GM18868 (cell line): Measurements from ENCODE around the gene TMC4.

Source experiments
- ATAC-seq: cut with Tn5 transposase; IDR thresholded peaks from one replicate; pipeline ENCODE4 v1.9.1; 2021; ENCODE audit warnings: mild to moderate bottlenecking, moderate library complexity; ENCODE audit not compliant: unreplicated experiment

TMC4 gene

DNA sequence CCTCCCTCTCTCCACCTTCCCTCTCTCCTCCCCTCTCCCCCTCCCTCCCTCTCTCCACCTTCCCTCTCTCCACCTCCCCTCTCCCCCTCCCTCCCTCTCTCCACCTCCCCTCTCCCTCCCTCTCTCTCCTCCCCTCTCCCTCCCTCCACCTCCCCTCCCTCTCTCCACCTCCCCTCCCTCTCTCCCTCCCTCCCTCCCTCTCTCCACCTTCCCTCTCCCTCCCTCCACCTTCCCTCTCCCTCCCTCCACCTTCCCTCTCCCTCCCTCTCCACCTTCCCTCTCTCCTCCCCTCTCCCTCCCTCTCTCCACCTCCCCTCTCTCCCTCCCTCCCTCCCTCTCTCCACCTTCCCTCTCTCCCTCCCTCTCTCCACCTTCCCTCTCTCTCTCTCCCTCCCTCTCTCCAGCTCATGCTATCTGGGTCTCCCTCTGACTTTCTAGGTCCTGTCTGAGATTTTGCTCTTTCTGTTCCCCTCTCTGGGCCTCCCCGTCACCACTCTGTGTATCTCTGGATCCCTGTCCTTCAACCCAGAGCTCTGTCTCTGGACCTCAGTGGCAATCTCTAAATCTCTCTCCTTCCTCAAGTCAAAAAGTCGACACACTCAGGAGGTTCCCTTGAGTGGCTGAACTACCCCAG, 38.9 kb downstream of the TMC4 start:
- ATAC-seq, result no peak

DNA sequence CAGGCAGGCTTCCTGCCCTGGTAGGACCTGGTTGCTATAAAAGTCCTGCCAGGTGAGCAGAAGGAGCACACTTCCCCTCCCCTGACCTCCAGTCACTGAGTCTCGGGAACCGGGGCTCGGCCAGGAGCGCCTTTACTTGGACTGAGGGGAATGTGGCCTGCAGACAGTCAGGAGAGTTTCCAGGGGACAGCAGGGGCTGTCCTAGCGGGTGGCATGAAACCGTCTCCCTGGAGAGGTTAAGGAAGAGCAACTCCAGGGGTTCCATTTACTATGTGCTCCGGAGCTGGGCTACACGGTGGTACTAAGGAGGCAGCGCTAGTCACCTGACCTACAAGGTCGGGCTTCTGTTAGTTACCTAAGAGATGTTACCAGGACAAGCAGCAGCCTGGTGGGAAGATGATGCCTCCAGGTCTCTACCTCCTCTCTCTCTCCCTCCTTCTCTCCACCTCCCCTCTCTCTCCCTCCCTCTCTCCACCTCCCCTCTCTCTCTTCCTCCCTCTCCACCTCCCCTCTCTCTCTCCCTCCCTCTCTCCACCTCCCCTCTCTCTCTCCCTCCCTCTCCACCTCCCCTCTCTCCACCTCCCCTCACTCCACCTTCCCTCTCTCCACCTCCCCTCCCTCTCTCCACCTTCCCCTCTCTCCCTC, 39.5 kb downstream of the TMC4 start:
- no peak for ATAC-seq

DNA sequence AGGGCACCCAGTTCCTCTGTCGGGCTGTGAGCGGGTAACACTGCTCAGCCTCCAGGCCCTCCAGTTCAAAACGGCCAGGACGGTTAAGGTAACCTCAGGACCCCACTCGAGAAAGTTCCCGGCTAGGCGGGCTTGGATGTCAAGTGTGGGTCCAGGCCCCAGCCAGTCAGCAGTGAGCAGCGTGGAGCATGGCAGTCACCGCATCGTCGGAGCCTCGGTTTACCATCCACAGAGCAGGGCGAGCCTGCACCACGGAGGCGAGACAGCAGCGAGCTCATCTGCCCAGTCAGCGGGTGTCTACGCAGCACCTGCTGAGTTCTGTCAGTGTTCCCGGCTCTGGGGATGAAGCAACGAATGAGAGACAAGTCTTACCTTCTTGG, 43.4 kb downstream of the TMC4 start:
- ATAC-seq, result no peak

DNA sequence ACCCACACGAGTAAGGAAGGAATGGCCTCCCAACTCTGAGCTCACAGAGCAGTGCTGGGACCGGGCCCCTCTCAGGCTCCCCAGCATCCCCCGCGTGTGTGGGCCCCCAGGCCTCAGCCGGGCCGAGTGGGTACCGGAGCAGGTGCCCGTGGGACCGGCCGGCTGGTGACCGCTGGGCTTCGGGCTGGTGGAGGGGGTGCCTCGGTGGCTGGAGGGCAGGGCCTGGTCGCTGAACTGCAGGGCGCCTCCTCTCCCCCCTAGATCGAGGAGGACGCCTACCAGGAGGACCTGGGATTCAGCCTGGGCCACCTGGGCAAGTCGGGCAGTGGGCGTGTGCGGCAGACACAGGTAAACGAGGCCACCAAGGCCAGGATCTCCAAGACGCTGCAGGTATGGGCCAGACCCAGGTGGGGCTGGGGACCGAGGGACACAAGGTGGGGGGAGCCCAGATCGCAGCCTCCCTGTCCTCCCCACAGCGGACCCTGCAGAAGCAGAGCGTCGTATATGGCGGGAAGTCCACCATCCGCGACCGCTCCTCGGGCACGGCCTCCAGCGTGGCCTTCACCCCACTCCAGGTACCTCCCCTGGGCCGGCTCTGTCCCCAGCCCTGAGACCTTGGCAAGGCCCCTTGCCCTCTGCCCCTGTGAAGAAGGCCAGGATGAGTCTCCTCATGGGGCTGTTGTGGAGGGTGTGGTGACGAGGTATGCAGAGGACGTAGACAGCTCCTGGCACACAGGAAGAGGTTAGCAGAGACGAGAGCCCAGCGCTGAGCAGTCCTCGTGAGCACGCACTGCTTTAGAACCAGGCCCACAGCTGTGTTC, 44.0 kb downstream of the TMC4 start:
- ATAC-seq, result no peak

DNA sequence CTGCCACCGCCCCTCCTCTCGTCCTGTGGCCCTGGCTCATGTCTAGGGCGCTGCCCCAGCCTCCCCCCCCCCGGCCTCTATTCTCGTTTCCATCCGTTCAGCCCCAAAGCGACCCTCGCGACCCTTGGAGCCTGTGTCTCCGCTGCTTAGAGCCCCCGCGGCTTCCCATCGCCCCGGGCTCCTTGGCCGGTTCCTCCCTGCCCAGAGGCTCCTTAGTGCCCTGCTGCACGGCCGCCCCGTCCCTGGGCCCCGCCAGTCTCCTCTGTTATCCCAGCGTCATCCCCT, 44.6 kb downstream of the TMC4 start:
- ATAC-seq, result no peak

DNA sequence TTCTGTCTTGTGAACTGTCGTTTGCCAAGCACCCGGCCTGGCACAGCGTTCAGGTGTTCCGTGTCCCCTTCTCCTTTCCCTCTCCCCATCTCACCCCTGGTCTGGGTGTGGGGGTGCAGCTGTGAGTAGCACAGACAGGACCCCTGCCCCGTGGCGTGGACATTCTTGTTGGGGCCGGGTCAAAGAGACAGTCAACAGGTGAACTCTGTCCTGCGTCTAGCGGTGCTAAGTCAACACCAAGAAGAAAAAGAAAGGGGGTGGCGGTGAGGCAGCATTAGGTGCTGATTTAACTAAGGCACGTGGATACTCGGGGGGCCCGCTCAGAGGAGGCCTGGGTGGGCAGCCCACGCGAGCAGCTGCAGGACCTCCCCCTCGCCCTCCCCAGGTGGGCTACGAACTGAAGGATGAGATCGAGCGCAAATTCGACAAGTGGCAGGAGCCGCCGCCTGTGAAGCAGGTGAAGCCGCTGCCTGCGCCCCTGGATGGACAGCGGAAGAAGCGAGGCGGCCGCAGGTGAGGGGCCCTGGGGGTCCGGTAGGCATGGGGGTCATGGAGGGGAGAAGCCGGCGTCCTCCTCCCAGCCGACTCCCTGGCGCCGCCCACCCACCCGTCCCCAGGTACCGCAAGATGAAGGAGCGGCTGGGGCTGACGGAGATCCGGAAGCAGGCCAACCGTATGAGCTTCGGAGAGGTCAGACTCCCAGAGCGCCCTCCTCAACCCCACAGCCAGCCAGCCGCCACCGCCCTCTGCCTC, 45.1 kb downstream of the TMC4 start:
- ATAC-seq, result no peak

DNA sequence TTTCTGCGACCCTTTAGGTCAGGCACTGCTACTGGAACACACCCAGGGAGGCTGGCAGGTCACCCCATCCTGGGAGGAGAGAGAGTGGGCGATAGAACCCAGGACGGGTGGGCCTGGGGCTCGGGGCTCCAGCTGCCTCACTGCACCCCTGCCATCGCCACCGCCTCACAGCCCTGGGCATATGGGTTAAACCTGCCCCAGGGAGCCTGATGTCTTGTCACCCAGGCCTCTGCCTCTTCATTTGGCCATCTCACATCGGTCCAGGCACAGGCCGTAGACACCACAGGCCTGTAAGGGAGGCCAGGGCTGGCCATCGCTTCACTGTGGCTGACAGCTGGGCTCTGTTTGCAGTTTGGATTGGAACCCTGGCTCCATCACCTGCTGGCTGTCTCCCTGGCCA, 47.2 kb downstream of the TMC4 start:
- ATAC-seq, result no peak

DNA sequence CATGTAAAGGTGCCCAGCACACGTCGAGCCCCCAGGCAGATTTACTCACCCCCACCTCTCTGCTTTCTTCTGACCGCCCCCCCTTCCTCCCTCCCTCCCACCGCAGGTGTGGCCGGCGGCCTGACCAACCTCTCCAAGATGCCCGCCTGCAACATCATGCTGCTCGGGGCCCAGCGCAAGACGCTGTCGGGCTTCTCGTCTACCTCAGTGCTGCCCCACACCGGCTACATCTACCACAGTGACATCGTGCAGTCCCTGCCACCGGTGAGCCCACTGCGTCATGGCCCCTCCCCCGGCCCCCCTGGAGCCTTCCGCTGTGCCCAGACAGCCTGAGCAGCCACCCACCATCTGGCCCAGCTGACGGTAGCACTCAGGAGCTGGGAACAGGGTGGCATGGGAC, 48.6 kb downstream of the TMC4 start:
- no peak for ATAC-seq

DNA sequence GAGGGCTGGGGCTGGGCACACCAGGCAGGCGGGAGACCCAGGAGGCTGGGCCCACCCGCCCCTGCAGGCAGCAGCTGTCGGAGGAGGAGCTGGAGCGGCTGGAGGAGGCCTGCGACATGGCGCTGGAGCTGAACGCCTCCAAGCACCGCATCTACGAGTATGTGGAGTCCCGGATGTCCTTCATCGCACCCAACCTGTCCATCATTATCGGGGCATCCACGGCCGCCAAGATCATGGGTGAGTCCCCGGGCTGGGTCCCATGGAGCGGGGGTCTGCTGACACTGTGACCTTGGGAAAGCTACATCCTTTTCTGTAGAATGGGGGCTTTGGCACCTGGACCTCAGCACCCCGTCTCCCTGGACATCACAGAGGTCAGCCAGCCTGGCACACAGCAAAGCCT, 49.3 kb downstream of the TMC4 start:
- ATAC-seq, result no peak

DNA sequence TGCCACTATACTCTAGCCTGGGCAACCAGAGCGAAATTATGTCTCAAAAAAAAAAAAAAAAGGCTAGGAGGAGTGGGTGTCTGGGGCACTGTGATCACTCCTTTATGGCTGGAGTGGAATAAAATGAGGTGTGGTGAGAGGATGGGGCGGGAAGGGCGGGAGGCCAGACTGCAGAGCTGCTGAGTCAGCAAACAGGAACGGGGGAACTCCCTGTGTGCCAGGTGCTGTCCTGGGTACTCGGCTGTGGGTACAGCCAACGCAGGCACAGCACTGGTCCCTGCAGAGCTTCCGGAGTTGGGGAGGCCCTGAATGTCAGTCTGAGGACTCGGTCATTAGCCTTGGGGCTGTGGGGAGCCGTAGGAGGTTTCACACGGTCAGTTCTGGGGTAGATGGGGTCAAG, 51.7 kb downstream of the TMC4 start:
- ATAC-seq, result no peak

DNA sequence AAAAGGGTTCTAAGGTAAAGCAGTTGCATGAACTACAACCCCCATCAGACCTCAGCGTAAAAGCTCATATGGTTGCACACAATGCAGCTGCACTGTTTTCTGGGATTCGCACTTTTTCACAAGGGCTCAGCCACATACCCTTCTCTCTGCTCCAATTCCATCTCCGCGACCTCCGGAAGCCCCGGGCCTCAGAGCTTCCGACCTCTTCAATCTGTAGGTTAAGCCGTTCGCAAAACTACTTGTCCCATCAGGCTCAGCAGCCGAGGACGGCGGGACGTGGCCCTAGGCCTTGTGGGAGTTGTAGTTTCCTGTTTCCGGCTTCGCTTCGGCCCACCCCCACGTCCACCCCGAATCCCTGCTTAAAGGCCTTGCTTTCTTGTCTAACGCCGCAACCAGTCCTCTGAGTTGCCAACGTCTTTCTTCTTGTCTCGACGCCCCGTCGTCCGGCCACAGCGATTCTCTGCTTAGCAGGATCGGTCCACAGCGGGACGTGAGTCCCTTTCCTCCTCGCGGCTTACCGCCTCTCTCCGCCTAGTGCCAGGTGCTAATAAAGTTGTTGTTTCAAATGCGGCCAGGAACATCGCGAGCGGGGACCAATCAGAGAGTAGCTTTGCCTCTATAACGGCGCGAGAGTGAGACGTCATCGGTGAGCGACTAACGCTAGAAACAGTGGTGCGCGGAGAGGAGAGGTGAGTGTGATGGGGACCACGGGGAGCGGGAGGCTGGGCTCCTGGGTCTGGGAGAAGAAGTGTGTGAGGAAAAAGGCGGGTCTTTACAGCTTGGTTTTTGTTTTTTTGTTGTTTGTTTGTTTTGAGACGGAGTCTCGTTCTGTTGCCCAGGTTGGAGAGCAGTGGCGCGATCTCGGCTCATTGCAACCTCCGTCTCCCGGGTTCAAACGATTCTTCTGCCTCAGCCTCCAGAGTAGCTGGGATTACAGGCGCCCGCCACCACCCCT, 57.6 kb downstream of the TMC4 start, which contains the start of the genes PRPF31 and TFPT:
PRPF31 (plus strand) TSS at position 646 of the 955 bp plus-strand sequence. CDS start 2,525 bp downstream, outside the sequence.
TFPT (minus strand) TSS at position 549 of the 955 bp plus-strand sequence; CDS start at position 161, 388 bp downstream.
- ATAC-seq, result peak; percentile 75

DNA sequence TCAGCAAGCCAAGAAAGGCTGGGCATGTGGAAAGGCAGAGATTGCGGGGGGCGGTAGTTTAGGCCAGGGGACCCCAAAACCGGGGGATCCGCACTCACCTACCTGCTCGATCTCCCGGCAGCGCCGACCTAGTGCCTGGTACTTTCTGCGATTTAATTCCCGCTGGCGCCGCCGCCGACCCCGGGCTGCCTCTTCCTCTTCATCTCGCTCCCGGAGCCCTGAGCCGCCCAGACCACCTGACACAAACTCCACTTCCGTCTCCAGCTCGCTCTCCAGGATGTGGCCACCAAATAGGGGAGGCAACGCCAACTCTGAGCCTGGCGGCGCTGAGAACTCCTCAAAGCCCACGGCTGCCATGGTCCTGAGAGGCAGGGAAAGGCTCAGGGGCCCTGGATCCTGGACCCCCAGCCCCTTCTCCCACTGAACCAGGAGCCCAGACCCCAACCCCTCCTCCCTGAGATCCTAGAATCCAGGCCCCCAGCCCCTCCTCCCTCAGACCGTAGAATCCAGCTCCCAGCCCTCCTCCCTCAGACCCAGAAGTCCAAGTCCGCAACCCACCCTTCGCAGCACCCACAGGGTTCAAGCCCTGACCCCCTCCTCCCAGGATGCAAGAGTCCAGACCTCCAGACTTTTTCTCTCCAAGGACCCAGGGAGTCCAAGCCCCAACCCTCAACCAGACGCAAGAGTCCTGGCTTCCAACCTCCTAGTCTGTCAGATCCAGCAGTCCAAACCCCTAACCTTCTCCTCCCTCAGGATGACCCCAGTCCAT, 58.4 kb downstream of the TMC4 start:
- ATAC-seq, result no peak
